Umbilical cord (tissue), 2 donors: ENCODE data around the gene HIP1. TPM values are rescaled to one million over a fixed set of nuclear protein-coding genes. Genes with fewer than 3 reads are reported as not detected.
"Not testable (repeated sequence)": the region's sequence is repeated elsewhere in the genome, so short reads cannot be mapped to it uniquely, and the experiment has no call there.

Source experiments
- DNase-seq: peaks from one replicate; pipeline ENCODE4 v3.0.0-alpha.2; 2015; ENCODE audit warnings: low spot score
- total RNA-seq: library from RNA; depleted of rRNA; stranded (reverse); fragments of >200 nt; gene quantifications from one replicate; pipeline ENCODE4 v1.2.3, GENCODE V29; 2014; ENCODE audit warnings: low replicate concordance; ENCODE audit not compliant: insufficient read depth

HIP1 gene
- total RNA-seq, 1 donor from 2014 or later, result 13.7 TPM

DNA sequence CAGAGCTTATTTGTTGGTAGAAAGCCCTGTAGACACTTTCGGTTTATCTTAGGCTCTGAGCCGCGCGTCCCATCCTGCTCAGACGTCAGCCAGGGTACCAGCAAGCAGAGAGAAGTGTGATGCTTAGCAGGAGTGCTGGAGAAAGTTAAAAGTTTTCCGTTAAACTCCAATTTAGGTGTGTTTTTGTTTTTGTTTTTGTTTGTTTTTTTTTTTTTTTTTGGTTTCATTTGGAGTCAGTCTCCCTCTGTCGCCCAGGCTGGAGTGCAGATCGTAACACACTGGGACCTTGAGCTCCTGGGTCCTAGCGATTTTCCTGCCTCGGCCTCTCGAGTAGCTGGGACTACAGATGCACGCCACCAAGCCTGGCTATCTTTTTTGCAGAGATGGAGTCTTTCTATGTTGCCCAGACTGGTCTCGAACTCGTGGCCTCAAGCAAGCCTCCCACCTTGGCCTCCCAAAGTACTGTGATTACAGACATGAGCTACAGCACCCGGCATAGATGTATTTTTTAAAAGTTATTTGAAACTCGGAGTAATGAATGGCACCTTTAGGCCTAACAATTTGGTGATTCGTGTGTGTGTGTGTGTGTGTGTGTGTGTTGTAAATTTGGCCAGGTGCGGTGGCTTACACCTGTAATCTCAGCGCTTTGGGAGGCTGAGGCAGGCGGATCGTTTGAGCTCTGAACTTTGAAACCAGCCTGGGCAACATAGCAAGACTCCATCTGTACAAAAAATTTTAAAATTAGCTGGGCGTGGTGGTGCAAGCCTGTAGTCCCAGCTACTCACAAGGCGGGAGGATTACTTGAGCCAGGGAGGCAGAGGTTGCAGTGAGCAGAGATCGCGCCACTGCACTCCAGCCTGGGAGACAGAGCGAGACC lies 1.3 kb upstream of the HIP1 start:
- DNase-seq, result no peak

DNA sequence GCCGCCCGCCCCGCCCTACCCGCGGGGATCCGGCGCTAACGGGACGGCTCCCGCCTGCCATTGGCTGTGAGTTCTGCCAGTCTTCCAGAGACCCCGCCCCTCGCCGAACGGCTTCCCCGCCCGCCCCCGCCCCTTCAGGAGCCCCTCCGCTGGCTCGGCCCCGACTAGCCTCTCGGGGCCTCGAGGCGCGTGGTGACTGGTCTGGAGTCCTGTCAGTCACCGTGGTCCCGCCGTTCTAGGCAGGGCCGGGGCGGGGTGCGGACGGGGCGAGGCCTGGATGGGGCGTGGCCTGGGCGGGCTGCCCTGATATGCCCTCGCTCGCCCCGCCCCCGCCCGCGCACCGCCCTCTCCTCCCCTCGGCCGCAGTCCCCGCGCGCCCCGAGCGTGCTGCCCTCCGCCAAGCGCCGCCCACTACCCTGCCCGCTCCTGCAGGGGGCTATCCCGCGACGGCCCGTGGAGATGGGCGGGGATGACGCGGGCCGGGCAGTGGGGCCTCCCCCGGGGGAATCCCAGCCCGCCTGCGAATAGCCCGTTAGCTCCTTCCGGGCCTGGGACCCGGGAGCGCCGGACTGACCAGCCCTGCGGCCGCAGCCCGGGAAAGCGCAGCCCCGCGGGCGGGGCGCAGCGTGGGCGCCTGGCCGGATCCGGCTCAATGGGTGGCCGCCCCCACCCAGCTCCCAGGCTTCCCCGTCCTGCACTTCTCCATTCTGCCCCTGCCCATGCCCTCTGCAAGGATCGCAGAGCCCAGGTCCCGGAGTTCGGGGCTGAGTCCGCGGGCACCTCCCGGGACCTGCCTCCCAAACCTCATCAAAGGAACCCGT lies 444 bp upstream of the HIP1 start:
- DNase-seq, result peak; percentile 99

DNA sequence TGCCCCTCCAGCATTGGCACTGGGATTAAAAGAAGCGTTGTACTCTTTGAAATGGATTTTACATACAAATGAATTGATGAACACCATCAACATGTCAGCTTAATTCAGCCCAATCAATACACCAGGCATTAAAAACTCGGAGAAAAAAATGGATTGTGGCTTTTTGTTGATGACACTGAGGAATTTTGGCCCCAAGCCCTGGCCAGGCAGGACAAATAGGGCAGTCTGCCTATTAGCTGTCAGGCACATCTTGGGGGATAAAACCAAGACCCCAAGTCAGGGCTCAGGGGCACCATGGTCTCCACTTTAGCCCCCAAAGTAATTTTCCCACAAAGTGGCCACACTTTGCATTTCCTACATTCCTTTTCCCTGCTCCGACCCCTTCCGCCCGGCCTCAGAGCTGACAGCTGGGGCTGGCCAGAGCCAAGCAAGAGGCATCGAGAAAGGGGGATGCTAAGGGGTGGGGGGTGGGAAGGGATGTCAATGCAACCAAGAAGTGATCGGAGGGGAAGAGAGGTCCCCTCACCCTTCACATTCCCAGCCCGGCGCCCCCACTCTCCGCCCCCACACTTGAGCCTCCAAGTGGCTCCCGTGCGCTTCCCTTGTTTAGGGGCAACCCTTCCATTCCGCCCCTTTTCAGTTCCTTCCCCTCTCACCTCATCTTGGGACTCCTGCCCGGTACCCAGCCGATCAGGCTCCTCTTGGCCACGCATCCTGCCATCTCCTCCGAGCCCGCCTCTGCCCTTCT lies 711 bp downstream of the HIP1 start:
- peak; percentile 32 for DNase-seq

DNA sequence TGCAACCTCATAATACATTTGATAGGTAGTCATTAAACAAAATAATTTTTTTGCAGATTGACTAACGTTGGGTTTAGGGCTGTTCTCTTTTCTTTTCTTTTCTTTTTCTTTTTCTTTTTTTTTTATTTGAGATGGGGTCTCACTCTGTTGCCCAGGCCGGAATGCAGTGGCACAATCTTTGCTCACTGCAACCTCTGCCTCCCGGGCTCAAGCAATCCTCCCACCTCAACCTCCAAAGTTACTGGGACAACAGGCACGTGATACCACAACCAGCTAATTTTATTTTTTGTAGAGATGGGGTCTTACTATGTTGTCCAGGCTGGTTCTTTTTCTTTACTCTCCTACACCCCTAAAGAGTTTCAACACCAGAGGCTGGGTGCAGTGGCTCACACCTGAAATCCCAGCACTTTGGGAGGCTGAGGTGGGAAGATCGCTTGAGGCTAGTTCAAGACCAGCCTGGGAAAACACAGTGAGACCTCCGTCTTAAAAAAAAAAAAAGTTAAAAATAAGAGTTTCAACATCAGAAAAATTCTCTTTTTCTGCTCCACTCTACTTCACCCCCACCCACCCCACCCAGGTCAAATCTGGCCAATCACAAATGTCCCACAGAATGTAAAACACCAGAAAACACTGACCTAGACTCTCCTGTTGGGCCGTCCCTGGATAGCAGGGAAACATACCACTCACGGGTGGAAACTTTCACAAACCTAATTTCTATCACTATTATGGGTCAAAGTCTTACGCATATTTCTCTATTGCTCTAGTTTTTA lies 3.0 kb downstream of the HIP1 start:
- no peak for DNase-seq

DNA sequence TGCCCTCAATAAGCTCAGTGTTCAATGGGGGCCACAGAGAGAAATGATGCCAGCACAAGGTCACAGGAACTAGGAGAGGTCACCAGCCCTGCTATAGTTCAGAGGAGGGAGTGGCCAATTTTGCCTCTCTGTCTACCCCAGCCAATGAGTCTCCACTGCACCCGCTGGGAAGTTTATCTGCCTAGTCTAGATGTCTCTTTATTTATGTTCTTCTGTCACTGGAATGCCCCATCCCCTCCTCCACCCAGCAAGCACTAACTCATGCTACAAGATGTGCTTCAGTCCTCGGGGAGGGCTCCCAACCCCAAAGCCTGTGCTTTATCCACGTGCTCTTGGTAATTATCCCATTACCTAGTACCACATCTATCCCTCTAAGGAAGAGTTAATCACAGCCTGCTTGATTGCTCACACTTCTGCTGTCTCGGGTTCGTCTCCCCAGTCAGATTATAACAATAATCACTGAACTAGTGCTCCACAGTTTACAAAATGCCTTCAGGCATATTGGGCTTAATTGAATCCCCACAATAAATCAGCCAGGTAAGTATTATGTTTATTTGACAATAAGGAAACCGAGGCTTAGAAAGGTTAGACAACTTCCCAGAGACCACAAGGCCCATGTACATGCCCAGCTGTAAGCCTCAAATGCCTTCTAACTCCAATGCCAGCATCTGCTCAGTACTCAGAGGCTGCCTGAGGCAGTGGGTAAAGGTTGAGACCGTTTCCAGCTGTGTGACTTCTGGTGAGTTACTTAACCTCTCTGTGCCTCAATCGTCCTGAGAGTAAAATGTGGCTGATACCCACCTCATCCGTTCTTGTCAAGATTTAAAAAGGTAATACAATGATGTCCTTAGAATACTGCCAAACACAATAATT lies 3.9 kb downstream of the HIP1 start:
- peak; percentile 50 for DNase-seq

DNA sequence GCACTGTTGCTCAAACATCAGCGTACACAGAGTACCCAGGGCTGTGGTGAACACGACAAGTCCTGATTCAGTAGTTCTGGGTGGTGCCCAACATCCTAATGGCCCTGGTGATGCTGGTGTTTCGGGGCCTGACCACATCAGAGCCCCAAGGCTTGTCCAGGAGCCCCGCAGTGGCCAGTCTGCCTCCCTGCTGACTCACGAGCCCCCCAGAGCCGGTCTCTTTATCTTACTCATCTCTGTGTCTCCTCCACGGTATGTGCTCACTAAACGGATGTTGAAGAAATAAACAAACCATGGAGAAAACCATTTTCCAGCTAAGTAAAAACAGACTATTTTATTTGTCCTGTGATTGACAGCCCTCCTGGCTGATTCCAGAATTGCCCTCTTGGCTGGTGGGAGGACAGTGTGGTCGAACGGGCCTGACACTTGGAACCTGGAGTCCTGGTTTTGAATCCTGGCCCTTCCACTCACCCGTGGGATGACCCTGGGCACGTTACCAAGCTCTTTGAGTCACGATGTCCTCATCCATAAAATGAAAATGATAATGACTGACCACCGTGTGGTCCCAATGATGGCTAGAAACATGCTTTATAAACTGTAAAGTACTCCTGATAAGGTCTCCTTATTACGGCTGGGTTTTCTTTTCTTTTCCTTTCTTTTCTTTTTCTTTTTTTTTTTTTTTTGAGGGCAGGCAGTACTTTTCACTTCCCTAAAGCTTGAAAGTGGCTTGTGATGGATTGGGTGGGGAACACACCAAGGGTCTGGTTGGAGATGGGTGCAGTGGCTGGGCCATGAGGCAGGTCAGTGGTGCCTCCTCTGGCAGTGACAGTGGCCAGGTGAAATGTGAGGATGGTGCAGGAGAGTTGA lies 5.7 kb downstream of the HIP1 start:
- no peak for DNase-seq

DNA sequence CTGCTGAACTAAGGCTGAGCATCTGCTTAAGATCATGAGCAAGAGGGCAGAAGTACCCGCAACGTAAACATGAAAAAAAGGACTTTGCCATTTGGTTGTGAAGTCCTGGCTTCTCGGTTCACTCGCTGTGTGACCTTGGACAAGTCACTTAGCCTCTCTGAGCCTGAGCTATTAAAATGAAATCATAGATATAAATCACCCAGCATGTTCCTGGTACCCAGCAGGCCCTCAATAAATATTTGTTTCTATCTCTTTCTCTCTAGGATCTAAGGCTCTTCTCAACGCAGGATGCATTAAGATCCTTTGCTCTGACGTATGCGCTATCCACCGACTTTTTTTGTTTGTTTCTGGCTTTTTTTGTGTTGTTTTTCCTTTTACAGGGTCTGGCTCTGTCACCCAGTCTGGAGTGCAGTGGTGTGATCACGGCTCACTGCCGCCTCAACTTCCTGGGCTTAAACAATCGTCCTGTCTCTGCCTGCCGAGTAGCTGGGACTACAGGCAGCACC lies 6.7 kb downstream of the HIP1 start:
- no peak for DNase-seq

DNA sequence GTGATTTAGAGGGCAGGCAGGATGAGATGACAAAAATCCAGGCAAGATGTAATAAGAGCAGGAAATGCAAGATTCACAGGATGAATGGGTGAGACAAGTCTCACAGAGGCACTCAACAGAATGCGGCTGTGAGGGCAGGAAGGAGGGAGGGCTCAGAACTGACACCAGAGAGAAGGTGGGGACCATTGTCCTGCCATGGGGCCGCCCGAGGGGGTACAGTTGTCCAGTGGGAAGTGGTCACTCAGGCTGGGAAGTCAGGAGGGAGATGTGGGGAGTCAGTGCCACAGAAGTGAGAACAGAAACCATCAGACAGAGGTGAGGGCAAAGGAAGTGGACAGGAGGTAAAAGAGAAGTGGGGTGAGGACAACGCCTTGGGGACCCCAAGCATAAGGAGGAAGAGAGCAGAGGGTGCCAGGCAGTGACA lies 8.9 kb downstream of the HIP1 start:
- DNase-seq, result no peak

DNA sequence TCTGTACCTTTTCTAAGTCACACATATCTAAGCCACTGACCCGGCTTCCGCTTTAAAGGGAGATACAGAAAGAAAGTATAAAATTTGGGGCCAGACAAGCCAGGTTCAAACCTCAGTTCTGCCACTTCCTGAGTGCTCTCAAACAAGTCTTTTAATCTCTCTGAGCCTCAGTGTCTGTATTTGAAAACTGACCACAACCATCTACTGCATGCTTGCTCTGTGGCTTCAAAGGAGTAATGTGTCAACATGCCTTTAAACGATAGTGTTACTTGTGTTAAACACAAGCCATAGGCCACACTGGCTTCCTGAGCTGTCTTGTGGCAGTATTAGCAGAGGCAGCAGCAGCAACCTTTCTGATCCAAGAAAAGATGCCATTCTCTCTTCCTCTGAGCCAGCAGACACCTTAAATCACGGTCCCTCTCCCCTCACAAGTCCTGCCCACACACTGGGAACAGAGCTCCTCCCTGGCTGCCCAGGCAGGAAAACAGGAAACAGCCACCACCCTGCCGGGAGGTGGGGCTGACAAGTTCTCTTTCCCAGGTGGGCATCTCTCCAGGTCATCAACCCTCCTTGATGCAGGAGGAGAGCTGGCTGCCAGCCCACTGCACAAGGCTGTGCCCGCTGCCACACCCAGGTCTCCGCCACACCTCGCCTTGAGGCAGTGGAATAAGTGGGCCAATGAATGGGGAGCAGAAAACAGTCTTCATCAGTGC lies 10.7 kb downstream of the HIP1 start:
- DNase-seq, result no peak

DNA sequence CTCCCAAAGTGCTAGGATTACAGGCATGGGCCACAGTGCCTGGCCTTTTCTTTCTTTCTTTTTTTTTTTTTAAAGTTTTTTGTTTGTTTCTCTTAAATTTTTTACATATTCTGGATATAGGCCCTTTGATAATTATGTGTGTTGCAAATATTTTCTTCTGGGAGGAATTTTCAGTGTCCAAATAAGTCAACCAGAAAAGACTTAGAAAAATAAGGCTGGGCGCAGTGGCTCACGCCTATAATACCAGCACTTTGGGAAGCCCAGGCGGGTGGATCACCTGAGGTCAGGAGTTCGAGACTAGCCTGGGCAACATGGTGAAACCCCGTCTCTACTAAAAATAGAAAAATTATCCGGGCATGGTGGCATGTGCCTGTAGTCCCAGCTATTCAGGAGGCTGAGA lies 11.4 kb downstream of the HIP1 start:
- DNase-seq, result not testable (repeated sequence)

DNA sequence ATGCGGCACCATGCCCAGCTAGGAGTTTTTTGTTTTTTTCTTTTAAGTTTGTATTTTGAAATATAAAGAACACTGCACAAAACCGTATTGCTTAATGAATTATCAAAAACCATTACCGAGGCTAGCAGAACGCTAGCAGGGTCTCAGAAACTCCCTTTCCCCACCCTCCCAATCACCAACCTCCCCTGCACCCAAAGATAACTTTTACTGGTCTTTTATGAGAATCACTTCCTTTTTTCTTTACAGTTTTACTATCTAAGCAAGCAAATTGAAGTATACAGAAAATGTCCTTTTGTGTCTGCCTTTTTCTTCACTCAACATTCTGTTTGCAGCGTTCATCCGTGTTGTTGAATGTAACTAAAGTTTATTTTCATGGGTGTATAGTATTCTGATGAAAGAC lies 13.4 kb downstream of the HIP1 start:
- DNase-seq, result no peak

DNA sequence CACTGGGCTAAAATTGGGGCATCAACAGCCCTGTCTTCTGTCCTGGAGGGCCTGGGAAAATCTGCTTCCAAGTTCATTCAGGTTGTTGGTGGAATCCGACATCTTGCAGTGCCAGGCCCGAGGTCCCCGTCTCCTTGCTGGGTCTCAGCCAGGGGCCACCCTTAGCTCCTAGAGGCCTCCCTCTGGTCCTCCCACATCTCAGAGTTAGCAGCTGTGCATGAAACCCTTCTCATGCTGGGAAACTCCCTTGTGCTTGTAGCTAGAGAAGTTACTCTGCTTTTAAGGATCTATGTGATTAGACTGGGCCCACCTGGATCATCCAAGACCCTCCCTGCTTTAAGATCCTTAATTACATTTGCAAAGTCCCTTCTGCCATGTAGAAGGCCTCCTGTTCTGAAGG lies 15.3 kb downstream of the HIP1 start:
- no peak for DNase-seq

DNA sequence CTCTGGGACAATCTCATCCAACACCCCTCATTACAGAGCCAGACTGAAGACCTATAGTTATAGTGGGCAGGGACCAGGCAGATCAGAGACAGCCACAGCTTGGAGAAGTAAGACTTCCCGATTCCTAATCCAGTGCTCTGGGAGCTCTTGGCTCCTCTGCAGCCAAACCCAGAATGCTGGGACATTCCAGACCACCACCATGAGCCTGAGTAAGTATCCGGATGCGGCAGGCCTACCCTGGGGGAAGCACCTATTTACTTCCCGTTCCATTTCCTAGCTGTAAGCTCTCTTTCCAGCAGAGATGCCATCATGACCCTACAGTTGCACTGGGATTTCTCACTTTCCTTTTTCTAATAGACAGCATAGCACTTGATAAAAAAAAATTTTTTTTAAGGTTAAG lies 16.4 kb downstream of the HIP1 start:
- no peak for DNase-seq

DNA sequence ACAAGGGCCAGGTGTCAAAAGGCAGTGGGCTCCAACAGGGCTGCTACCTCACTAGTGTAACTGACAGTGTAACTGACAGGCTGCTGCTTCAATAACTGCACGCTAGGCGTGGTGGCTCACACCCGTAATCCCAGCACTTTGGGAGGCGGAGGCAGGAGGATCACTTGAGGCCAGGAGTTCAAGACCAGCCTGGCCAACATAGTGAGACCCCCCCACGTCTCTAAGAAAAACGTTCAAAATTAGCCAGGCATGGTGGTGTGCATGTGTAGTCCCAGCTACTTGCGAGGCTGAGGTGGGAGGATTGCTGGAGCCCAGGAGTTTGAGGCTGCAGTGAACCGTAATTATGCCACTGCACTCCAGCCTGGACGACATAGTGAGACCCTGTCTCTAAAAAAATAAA lies 16.8 kb downstream of the HIP1 start:
- not testable (repeated sequence) for DNase-seq

DNA sequence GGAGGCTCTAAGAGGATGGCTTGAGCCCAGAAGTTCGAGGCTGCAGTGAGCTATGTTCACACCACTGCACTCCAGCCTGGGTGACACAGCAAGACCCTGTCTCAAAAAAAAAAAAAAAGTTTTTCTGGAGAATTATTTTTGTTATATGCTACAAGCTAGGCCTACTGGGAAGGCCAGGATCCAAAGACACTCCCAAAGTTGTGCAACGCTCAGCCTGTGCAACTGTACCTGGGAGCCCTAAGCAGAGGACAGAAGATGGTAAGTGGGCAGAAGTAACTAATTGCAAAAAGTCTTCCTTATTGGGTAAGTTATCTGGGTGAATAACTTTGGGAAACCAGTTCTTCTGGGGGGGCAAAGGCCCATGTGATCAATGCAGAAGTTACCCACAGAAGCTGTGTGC lies 17.3 kb downstream of the HIP1 start:
- no peak for DNase-seq

DNA sequence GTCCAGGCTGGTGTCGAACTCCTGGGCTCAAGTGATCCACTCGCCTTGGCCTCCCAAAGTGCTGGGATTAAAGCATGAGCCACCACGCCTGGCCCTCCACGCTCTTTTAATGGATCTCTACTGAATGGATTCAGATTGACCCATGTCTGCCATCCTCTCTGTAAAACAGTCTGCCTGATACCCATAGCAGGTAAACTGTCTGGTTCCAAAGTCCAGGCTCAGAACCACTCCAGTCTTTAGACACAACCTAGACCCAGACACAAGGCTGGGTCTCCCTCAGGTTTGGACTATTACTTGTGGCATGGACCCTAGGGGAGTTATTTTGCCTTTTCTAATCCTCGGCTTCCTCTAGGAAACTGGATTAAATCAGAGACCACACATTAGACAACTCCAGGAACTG lies 19.1 kb downstream of the HIP1 start:
- no peak for DNase-seq

DNA sequence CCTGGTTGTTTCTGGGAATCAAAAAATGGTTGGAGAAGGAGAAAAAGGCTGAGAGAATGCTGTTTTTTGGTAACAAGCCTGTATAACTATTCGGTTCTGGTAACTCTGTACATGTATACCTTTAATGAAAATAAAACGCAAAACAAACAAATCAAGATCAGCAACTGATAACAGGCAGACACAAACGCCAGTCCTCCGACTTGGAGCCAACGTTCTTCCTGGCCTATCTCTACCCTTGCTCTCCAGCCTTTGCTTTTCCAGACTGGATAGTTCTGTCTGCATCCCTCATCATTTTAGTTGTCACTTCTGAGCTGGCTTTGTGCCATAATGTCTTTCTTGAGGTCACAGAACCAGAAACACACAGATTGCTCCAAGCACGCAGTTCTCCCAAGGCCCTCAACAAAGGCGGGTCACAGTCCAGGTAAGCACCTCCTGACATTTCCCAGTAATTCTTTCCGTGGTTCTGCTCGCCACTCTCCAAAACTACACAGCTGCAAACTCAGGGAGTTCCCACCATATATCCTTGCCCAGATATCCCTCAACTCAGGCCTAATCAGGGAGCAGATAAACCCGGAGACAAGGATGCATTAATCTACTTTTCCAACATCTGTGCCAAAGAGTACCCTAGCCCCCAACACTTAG lies 20.2 kb downstream of the HIP1 start:
- DNase-seq, result no peak

DNA sequence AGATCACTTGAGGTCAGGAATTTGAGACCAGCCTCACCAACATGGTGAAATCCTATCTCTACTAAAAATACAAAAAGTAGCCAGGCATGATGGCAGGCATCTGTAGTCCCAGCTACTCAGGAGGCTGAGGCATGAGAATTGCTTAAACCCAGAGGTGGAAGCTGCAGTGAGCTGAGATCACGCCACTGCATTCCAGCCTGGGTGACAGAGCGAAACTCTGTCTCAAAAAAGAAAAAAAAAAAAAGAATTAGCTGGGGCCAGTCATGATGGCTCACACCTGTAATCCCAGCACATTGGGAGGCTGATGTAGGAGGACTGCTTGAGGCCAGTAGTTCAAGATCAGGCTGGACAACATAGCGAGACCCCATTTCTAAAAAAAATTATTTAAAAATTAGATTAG lies 21.0 kb downstream of the HIP1 start:
- DNase-seq, result not testable (repeated sequence)
